ENCODE measurements around the gene BHMT2.
A peak's percentile ranks its signal among the peaks of the same experiment; 100 is the strongest.

GRCh38 chr5:79111960-79112702, 42.6 kb downstream of the BHMT2 start:
- TF ChIP-seq CTCF (conservative IDR thresholded peaks at IDR 0.05; ENCODE audit: low read depth in 2 of 2), result peak; percentile 30 to 34; a peak in 3 of 4 replicates
- no peak for TF ChIP-seq EZH2 (IDR thresholded peaks at IDR 0.05; ENCODE audit: low read depth, unreplicated experiment)
- no peak for TF ChIP-seq POLR2AphosphoS5 (IDR thresholded peaks at IDR 0.05; ENCODE audit: low read depth)
- TF ChIP-seq EZH2phosphoT487 (IDR thresholded peaks at IDR 0.05; ENCODE audit: unreplicated experiment), result no peak
